Bronchial epithelial cell (primary cell): Measurements from ENCODE around the gene CKLF. TPM values are rescaled to one million over a fixed set of nuclear protein-coding genes. Genes with fewer than 3 reads are reported as not detected.
"Not testable (repeated sequence)": the region's sequence is repeated elsewhere in the genome, so short reads cannot be mapped to it uniquely, and the experiment has no call there.

Experiments used
- DNase-seq: peaks from one replicate; pipeline ENCODE4 v3.0.0-alpha.2; 2010; ENCODE audit warnings: low read depth
- FAIRE-seq: peaks from 2 replicates; lab custom pipeline; 2011; peaks lifted over from hg19 to GRCh38; lab: Jason Lieb, UNC
- H3K27me3 ChIP-seq: 2 replicates; pipeline ENCODE4 v1.5.1; 2011; ENCODE audit warnings: low read length; ENCODE audit not compliant: control insufficient read depth, insufficient read depth
- H3K36me3 ChIP-seq: 2 replicates; pipeline ENCODE4 v1.5.1; 2011; ENCODE audit warnings: low read length; ENCODE audit not compliant: control insufficient read depth, insufficient read depth
- H3K4me3 ChIP-seq: 2 replicates; pipeline ENCODE4 v1.5.1; 2011; ENCODE audit warnings: mild to moderate bottlenecking, low read depth, low read length, control low read depth
- total RNA-seq: library from RNA; depleted of rRNA; stranded (reverse); fragments of >200 nt; gene quantifications from 2 replicates; pipeline ENCODE4 v1.2.1, GENCODE V29; 2014
- TF ChIP-seq, protein P1 (sequence below): IDR thresholded peaks from 2 replicates; pipeline ENCODE4 v1.5.1; 2011; ENCODE audit warnings: mild to moderate bottlenecking, moderate library complexity, low read length, control low read depth, inconsistent platforms; ENCODE audit not compliant: insufficient read depth, severe bottlenecking

CKLF gene
- total RNA-seq, 1 donor from 2014 or later: 22.6 TPM

- peak; percentile 66 for DNase-seq
- no peak for FAIRE-seq
- Histone ChIP-seq H3K36me3 (no peaks in the 10 kb centered on the region), H3K4me3 (no peak overlapping the region), H3K27me3 (no peaks in the 10 kb centered on the region)
- TF ChIP-seq, protein P1, sequence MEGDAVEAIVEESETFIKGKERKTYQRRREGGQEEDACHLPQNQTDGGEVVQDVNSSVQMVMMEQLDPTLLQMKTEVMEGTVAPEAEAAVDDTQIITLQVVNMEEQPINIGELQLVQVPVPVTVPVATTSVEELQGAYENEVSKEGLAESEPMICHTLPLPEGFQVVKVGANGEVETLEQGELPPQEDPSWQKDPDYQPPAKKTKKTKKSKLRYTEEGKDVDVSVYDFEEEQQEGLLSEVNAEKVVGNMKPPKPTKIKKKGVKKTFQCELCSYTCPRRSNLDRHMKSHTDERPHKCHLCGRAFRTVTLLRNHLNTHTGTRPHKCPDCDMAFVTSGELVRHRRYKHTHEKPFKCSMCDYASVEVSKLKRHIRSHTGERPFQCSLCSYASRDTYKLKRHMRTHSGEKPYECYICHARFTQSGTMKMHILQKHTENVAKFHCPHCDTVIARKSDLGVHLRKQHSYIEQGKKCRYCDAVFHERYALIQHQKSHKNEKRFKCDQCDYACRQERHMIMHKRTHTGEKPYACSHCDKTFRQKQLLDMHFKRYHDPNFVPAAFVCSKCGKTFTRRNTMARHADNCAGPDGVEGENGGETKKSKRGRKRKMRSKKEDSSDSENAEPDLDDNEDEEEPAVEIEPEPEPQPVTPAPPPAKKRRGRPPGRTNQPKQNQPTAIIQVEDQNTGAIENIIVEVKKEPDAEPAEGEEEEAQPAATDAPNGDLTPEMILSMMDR: no peak
Observed at GRCh38 chr16:66512272-66513110, 39.9 kb upstream of the CKLF start.

DNA sequence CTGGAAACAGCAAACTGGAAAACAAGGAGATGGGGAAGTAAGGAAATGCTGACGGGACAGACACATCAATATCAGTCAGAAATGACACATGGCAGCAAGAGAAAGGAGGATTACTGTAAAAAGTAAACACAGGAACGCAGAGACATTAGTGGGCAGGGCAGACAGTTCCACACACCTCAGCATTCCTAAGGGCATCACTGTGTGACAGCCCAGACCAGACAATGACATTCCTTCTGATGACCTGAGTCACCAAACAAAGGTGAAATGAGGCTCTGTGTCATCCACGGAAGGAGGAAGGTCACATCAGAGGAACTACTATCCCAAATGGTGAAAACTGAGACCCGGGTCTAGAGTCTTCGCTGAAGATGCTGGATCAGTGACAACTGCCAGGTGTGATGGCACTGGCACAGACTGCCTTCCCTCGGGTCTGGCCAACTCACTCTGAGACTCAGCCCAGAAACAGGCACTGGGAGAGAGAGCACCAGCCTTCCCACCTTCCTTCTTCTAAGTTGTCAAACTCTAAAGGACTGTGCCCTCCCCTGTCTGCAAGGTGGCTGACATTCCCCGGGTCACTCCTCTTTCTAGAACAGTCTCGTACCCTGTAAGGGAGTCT is 39.2 kb upstream of the CKLF start:
- DNase-seq (peak; percentile 47), FAIRE-seq (peak; percentile 43)
- TF ChIP-seq, protein P1: no peak
- Histone ChIP-seq H3K4me3 (no peak overlapping the region), H3K27me3 (no peaks in the 10 kb centered on the region), H3K36me3 (no peaks in the 10 kb centered on the region)

DNA sequence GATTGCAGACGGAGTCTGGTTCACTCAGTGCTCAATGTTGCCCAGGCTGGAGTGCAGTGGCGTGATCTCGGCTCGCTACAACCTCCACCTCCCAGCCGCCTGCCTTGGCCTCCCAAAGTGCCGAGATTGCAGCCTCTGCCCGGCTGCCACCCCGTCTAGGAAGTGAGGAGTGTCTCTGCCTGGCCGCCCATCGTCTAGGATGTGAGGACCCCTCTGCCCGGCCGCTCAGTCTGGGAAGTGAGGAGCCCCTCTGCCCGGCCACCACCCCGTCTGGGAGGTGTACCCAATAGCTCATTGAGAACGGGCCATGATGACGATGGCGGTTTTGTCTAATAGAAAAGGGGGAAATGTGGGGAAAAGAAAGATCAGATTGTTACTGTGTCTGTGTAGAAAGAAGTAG is 38.0 kb upstream of the CKLF start:
- not testable (repeated sequence) for DNase-seq, H3K36me3 ChIP-seq, FAIRE-seq, H3K4me3 ChIP-seq, H3K27me3 ChIP-seq

DNA sequence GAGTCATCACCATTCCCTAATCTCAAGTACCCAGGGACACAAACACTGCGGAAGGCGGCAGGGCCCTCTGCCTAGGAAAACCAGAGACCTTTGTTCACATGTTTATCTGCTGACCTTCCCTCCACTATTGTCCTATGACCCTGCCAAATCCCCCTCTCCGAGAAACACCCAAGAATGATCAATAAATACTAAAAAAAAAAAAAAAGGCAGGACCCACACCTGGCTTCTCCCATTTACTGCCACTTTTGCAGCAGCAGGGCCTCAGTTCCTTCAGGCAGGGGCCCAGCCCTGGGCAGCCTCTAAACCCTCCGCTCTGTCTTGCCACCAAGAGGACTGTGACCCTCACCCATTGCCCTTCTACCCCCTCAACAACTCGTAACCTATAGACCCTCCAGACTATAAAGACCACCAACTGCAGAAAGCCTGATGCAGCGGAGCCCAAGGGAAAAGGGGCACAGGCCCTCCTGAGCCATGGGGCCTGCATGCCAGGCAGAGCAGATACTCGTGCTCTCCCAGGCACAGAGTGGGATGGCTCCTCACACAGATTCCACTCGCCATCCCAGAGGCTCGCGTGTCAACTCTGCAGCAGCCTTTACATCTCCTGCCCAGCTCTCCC is 37.3 kb upstream of the CKLF start:
- not testable (repeated sequence) for H3K36me3 ChIP-seq, H3K4me3 ChIP-seq, H3K27me3 ChIP-seq, DNase-seq, FAIRE-seq

- Histone ChIP-seq H3K4me3 (no peak overlapping the region), H3K36me3 (no peaks in the 10 kb centered on the region), H3K27me3 (no peaks in the 10 kb centered on the region)
- DNase-seq (no peak), FAIRE-seq (no peak)
- TF ChIP-seq, protein P1: peak; percentile 34
Observed at GRCh38 chr16:66515596-66516508, 36.5 kb upstream of the CKLF start.

DNA sequence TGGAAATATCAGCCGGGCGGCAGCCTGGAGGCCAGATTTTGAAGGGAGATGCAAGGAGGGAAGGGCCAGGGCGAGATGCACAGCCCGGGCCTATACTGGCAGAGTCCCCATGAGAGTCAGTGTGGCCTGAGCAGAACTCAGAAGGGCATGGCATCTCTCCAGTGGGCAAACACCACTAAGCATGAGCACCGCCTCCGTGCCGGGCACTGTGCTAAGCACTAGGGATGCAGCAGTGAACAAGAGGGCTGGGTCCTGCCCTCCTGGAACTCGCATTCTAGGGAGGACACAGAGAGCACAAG is 35.9 kb upstream of the CKLF start:
- TF ChIP-seq, protein P1: no peak
- DNase-seq (no peak), FAIRE-seq (no peak)
- H3K36me3 ChIP-seq: no peaks in the 10 kb centered on the region
- no peaks in the 10 kb centered on the region for H3K27me3 ChIP-seq
- H3K4me3 ChIP-seq: no peak overlapping the region
